ENCODE results near the gene ATP11A.
"Not testable (repeated sequence)": the region's sequence is repeated elsewhere in the genome, so short reads cannot be mapped to it uniquely, and the experiment has no call there.

The ATP11A gene

GRCh38 chr13:112793545-112794445 lies 104.0 kb downstream of the ATP11A start:
- no peak for DNase-seq (ENCODE audit: low read depth in 2 of 2)

GRCh38 chr13:112795277-112795676 lies 105.4 kb downstream of the ATP11A start:
- DNase-seq (ENCODE audit: low read depth in 2 of 2): no peak

- DNase-seq (ENCODE audit: low read depth in 2 of 2): no peak
Observed at GRCh38 chr13:112796190-112796915, 106.5 kb downstream of the ATP11A start.

- DNase-seq (ENCODE audit: low read depth in 2 of 2): no peak
Observed at GRCh38 chr13:112799394-112799793, 109.6 kb downstream of the ATP11A start.

- no peak for DNase-seq (ENCODE audit: low read depth in 2 of 2)
Observed at GRCh38 chr13:112800057-112800456, 110.2 kb downstream of the ATP11A start.

- DNase-seq (ENCODE audit: low read depth in 2 of 2): not testable (repeated sequence)
Observed at GRCh38 chr13:112800807-112801206, 111.0 kb downstream of the ATP11A start.

- no peak for DNase-seq (ENCODE audit: low read depth in 2 of 2)
Observed at GRCh38 chr13:112802802-112803195, 113.0 kb downstream of the ATP11A start.

GRCh38 chr13:112803422-112803821 lies 113.6 kb downstream of the ATP11A start:
- DNase-seq (ENCODE audit: low read depth in 2 of 2): no peak

GRCh38 chr13:112804374-112804773 lies 114.5 kb downstream of the ATP11A start:
- DNase-seq (ENCODE audit: low read depth in 2 of 2): no peak

GRCh38 chr13:112806739-112807652 lies 117.2 kb downstream of the ATP11A start:
- no peak for DNase-seq (ENCODE audit: low read depth in 2 of 2)

GRCh38 chr13:112807653-112808376 lies 118.0 kb downstream of the ATP11A start:
- DNase-seq (ENCODE audit: low read depth in 2 of 2): no peak

- no peak for DNase-seq (ENCODE audit: low read depth in 2 of 2)
Observed at GRCh38 chr13:112808377-112809140, 118.7 kb downstream of the ATP11A start.

GRCh38 chr13:112809332-112810315 lies 119.8 kb downstream of the ATP11A start:
- no peak for DNase-seq (ENCODE audit: low read depth in 2 of 2)

- no peak for DNase-seq (ENCODE audit: low read depth in 2 of 2)
Observed at GRCh38 chr13:112810608-112811007, 120.8 kb downstream of the ATP11A start.

GRCh38 chr13:112812306-112813055 lies 122.6 kb downstream of the ATP11A start:
- DNase-seq (ENCODE audit: low read depth in 2 of 2): no peak

- no peak for DNase-seq (ENCODE audit: low read depth in 2 of 2)
Observed at GRCh38 chr13:112813552-112813951, 123.7 kb downstream of the ATP11A start.

- no peak for DNase-seq (ENCODE audit: low read depth in 2 of 2)
Observed at GRCh38 chr13:112814905-112815585, 125.2 kb downstream of the ATP11A start.

GRCh38 chr13:112815871-112816270 lies 126.0 kb downstream of the ATP11A start:
- DNase-seq (ENCODE audit: low read depth in 2 of 2): no peak

Measured in stimulated activated CD8-positive, alpha-beta memory T cell treated with anti-CD3 and anti-CD28 coated beads, Interleukin-2, amount 100 ng/mL, for 1 hour (primary cell).